ENCODE measurements around the gene TMIGD1.

- TF ChIP-seq CTCF (IDR thresholded peaks at IDR 0.05) (peak in 2 of 7 experiments; percentile 8 to 15), POLR2A (IDR thresholded peaks at IDR 0.05) (no peak)
Measured at GRCh38 chr17:30299000-30299399, 34.9 kb downstream of the TMIGD1 start.
